ENCODE results near the gene TMTC3.
"Not testable (repeated sequence)": the region's sequence is repeated elsewhere in the genome, so short reads cannot be mapped to it uniquely, and the experiment has no call there.

TMTC3 gene

DNA sequence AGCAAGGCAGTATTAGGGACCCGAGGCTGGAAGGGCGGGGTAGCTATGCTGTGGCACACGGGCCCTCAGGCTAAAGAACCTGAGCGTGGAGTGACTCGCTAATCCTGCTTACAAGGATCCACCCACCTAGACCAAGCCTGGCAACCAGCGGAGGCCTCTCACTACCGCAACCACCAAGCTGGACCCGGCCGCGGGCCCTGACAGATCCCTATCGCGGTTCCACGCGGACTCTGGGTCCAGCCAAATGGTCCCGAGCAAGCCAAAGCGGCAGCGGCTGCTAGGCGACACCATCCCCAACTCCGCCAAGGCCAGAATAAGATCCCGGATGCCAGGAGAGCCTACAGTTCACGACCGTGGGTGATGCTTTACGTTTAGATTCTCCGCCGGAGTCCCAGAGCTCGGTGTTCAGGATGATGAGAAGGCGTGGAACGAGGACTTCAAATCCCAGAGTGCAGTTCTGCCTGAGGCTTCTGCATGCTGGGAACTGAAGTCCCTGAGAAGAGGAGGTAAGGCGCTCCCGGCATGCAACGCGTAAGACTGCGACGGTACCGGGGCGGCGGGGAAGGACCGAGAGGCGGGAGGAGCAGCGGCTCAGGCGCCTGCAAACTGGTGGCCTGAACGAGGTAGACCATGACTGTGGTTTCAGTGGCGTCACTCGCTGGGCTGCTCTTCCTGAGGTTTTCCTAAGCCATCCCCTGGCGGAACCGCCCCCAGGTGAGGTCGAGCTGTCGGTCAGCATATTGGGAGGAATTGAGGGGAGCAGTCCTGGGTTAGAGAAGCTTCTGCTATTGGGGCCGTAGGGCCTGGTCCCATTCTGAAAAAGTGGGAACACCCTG, at the start of gene TMTC3, which contains the start of gene CEP290:
TSS of gene TMTC3 (plus strand) at position 534 of the 836 bp plus-strand sequence. CDS start 6,009 bp downstream, outside the sequence.
TSS of gene CEP290 (minus strand) at position 315 of the 836 bp plus-strand sequence. CDS start 781 bp downstream, outside the sequence.
- DNase-seq, result peak; percentile 98

DNA sequence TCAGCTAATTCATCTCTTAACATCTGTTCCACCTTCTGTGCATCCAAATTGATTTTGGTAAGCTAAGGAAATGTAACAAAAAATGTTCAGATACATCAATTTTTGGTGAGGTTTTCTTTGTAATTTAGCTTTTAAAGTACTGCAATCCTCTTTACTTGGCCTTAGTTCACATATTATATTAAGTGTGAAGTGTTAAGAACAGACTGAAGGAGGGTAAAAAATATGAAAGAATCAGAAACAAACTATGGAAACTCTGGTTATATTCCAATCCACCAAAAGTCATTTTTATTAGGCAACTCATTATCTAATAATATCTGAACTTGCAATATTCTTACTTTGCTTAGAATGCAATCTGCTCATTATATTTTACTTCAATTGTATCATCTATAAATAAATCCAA, 49.3 kb upstream of the TMTC3 start:
- DNase-seq, result no peak

DNA sequence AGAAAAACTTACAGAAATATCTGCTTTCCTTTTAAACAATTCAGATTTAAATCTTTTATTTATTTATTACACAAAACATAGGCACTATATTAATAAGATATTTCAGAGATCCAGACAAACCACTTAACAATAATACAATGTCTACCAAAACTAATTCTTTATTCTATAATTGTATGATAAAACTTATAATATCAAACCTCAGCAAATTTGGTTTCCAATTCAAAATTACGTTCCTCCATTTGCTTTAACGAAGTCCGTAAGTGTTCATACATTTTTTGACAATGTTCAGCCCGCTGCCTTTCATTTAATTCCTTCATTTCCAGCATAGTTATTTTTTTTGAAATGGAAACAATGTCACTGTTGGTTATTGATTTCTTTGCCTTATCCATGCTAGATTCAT, 48.5 kb upstream of the TMTC3 start:
- no peak for DNase-seq

DNA sequence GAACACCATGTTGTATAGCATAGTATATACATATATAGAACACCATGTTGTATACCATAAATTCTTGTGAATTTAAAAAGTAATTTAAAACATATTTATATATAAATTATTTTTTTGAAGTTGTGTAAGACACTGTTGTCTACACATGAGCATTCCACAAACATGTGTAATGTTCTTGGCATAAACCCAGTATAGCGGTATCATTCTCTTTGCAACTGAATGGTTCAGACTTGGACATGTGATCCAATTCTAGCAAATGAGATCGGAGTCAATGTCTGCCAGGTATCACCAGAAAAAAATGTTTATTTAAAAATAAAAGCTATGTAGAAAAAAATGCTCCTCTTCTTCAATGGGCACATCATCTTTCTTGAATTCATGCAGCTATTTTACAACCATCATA, 34.1 kb upstream of the TMTC3 start:
- no peak for DNase-seq

GRCh38 chr12:88111074-88111652, 30.9 kb upstream of the TMTC3 start:
- no peak for DNase-seq

- no peak for DNase-seq
Measured at GRCh38 chr12:88113871-88114270, 28.2 kb upstream of the TMTC3 start.

DNA sequence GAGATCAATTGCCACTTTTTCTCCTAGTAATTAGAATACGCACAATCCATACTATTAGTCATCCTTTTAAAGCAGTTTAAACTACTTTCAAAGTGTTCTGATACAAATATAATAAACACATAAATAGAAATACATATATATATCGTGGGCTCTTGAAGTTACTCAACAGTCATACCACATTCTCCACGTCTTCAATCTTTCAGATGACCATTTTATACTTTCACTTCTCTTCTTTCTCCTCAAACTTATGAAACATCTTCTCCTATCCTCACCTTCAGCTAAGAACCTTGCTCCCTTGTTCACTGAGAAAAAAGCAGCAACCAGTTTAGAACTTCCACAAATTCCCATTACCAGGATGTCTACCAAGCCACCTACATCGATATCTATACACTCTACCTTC, 19.4 kb upstream of the TMTC3 start:
- DNase-seq, result no peak

DNA sequence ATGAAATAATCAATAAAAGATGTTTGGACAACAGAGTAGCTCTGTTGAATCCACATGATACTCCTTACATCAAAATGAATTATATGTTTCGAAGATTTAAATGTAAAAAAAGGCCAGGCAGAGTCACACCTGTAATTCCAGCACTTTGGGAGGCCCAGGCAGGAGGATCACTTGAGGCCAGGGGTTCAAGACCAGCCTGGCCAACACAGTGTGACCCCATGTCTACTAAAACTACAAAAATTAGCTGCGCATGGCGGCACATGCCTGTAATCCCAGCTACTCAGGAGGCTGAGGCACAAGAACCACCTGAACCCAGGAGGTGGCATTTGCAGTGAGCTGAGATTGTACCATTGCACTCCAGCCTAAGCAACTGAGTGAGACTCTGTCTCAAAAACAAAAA, 15.0 kb upstream of the TMTC3 start:
- no peak for DNase-seq

GRCh38 chr12:88127855-88128254, 14.3 kb upstream of the TMTC3 start:
- DNase-seq, result no peak

DNA sequence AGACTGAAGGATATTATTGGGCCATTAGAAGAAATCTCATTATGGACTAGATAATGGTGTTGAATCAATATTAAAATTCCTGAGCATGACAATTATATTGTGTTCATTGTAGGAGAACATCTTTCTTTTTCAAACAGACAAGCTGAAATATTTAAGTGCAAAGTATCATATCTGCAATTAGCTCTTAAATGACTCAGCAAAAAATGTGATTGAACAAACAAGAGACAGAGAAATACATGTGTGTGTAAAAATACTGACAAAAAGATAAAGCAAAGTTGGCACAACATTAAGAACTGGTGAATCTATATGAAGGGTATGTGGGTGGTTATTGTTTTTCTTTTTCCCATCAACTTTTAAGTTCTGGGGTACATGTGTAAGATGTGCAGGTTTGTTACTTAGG, 9.7 kb upstream of the TMTC3 start:
- DNase-seq, result no peak

DNA sequence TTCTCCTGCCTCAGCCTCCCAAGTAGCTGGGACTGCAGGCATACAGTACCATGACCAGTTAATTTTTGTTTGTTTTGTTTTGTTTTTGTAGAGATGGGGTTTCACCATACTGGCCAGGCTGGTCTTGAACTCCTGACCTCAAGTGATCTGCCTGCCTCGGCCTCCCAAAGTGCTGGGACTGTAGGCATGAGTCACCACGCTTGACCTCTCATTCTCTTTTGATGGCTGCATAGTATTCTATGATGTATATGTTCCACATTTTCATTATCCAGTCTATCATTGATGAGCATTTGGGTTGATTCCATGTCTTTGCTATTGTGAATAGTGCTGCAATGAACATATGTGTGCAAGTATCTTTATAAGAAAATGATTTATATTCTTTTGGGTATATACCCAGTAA, 8.9 kb upstream of the TMTC3 start:
- DNase-seq, result not testable (repeated sequence)

- not testable (repeated sequence) for DNase-seq
Measured at GRCh38 chr12:88139711-88140110, 2.4 kb upstream of the TMTC3 start.

DNA sequence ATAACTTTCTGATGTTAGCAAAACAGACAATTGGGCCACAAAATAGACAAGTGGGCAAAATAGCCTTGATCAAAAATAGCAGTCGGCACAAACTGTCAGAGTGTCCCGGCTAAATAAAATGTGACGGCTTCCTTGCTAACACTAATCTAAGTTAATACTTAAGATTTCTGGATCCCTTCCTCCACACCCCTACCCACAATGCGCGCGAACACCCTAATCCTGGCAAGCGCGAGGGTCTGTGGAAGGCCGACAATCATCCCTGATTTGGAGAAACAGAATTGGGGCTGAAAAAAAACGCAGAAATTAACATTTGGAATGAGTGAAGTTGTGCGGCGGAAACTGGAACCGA, 708 bp upstream of the TMTC3 start:
- no peak for DNase-seq

DNA sequence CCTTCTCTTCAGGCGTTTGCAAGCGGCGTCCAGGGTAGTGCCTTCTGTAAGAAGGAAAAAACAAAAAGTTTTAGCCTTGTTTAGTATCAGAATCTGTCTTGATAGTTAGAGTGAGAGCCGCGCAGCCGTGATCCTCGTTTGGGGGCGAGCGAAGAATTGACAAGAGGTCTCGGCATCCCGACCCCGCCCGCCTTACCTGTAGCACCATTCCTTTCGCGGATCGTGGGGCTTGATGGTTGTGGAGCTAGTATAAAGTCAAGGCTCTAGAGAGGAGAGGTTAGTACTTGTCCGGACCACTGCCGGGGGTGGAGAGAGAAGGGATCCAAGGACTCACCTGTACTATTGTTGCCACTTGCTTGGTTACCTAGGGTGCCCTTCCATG, 494 bp downstream of the TMTC3 start:
- peak; percentile 42 for DNase-seq

DNA sequence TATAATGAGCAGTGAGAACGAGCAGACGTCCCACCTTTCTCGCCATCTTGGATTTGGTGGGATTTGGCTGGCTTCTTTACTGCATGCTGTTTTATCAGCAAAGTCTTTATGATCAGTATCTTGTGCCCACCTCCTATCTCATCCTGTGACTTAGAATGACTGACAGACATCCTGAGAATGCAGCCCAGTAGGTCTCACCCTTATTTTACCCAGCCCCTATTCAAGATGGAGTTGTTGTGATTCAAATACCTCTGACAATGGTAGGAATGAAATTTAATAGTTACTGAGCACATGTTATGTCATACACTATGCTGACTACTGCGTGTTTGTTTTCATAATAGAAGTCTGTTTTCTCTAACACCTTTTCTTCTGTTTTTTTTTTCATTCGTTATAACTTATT, 1.9 kb downstream of the TMTC3 start:
- DNase-seq, result no peak

GRCh38 chr12:88144546-88145468, 2.7 kb downstream of the TMTC3 start:
- no peak for DNase-seq

DNA sequence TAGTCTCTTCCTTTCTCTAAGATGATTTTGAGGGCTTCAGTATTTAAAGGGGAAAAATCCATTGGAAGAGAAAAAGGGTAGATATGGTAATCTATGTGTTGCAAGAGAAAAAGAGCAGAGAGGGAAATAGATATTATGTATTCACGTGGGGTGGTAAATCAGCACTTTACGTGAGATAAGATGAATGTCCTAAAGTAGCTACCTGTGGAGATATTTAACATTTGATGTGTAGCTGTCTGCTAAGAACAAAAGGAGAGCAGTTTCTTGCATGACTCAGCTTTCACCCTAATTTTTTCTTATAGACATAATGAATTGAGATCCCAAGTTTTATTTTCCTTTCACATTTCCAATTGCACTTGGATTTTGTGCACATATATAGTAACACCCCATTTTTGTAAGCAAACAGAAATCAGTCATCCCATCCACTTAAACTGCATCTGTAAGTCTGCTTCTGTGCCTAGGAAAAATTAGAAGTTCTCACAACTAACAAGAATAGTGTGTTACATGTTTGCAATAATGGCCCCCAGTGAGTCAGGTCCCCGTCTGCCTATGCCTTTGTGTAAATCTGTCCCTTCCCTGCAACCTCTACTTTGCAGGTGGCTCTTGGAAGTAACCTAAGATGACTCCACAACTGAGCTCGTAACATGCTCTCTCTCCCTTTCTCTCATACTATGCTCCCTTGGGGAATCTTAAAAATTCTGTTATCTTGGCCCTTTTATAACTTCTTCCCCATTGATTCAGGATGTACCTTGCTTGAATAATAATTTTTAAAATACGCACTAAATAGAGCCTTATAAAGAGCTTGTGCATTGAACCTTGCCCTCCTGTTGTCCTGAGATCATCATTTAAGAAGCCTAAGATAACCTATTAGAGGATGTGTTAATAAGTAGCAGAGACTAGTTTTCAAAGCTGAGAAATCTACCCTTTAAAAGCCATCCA, 3.7 kb downstream of the TMTC3 start:
- DNase-seq, result no peak

DNA sequence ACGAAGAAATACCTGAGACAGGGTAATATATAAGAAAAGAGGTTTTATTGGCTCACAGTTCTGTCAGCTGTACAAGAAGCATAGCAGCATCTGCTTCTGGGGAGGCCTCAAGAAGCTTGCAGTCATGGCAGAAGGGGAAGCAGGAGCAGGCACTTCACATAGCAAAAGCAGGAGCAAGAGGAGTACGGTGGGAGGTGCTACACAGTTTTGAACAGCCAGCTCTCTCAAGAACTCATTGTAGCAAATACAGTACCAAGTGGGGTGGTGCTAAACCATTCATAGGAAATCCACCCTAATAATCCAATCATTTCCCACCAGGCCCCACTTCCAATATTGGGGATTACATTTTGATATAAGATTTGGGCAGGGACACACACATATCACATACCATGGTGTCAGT, 8.0 kb downstream of the TMTC3 start:
- no peak for DNase-seq

DNA sequence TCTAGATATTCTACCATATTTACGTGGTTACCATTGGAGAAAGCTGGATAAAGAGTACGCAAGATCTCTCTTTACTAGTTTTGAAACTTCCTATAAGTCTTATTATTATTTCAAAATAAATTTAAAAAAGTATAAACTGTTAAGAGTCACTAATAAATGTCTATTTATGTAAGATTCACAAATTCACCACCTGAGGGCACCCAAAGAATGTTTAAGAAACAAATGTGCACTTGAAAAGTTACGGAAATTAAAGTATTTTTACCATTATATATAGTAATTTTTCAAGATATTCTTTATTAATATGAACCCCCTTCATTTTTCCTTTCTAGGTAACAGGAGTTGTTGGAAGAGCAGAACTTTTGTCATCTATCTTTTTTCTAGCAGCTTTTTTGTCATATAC, 11.9 kb downstream of the TMTC3 start:
- DNase-seq, result no peak

DNA sequence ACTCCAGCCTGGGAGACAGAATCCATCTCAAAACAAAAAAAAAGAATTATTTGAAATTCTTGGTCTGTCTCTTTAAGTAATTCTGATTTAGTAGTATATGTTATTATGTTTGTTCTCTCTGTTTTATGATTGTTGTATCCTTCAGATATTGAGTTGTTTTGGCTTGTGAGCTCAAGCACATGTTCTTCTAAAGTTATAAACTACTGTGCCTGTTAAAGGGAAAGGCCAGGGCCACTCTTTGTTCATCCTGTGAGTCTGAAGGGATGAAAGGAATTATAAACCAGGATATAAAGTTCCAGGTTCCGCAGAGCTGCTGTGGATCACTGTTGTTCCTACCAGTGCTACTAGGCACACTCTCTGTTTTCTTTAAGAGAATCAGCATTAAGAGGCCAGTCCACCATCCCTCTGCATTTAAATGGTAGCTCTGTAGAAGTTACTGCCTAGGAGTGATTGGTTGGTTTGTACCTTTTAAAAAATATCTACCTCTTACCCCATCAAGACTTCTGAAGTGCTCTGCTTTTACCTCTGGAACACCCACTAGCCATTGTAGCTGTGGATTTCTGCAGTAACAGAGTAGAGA, 14.1 kb downstream of the TMTC3 start:
- DNase-seq, result no peak

GRCh38 chr12:88163371-88163770, 21.3 kb downstream of the TMTC3 start:
- DNase-seq, result no peak

- no peak for DNase-seq
Measured at GRCh38 chr12:88166179-88166578, 24.1 kb downstream of the TMTC3 start.
